AG09319 (cell line): ENCODE measurements around the gene ARHGEF10L.

Source experiments
- DNase-seq: peaks from one replicate; pipeline ENCODE4 v3.0.0-alpha.2; 2010; ENCODE audit warnings: low read depth; ENCODE audit errors: extremely low read depth
- TF ChIP-seq, protein P1 (sequence below): IDR thresholded peaks from 2 replicates; pipeline ENCODE4 v1.5.1; 2011; ENCODE audit warnings: low read depth, mild to moderate bottlenecking, inconsistent platforms, low read length, moderate library complexity

Gene ARHGEF10L

GRCh38 chr1:17588048-17588871 is 48.8 kb downstream of the ARHGEF10L start:
- DNase-seq, result no peak
- TF ChIP-seq, protein P1, sequence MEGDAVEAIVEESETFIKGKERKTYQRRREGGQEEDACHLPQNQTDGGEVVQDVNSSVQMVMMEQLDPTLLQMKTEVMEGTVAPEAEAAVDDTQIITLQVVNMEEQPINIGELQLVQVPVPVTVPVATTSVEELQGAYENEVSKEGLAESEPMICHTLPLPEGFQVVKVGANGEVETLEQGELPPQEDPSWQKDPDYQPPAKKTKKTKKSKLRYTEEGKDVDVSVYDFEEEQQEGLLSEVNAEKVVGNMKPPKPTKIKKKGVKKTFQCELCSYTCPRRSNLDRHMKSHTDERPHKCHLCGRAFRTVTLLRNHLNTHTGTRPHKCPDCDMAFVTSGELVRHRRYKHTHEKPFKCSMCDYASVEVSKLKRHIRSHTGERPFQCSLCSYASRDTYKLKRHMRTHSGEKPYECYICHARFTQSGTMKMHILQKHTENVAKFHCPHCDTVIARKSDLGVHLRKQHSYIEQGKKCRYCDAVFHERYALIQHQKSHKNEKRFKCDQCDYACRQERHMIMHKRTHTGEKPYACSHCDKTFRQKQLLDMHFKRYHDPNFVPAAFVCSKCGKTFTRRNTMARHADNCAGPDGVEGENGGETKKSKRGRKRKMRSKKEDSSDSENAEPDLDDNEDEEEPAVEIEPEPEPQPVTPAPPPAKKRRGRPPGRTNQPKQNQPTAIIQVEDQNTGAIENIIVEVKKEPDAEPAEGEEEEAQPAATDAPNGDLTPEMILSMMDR, result no peak; the same call in 1 of the 2 replicates

GRCh38 chr1:17591814-17592430 is 52.4 kb downstream of the ARHGEF10L start:
- DNase-seq, result no peak

DNA sequence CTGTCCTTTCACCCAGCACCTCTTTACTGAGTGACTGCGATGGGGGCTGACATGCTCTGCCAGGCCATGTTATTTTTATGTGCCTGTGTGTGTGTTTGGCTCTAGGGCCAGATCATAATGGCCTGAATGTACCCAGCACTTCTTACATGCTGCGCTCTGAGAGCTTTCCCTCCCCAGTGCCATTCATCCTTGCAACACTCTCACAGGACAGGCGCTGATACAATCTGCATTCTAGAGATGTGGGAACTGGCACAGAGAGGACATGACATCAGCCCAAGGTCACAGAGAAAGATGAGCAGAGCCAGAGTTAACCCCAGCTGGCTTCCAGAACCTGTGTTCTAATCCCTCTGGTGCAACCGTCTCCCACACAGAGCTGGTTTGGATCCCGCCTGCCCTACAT is 54.5 kb downstream of the ARHGEF10L start:
- TF ChIP-seq, protein P1, result no peak
- no peak for DNase-seq

More at GRCh38 chr1:17591814-17592430, 52.4 kb downstream of the ARHGEF10L start:
- TF ChIP-seq, protein P1, result no peak

DNA sequence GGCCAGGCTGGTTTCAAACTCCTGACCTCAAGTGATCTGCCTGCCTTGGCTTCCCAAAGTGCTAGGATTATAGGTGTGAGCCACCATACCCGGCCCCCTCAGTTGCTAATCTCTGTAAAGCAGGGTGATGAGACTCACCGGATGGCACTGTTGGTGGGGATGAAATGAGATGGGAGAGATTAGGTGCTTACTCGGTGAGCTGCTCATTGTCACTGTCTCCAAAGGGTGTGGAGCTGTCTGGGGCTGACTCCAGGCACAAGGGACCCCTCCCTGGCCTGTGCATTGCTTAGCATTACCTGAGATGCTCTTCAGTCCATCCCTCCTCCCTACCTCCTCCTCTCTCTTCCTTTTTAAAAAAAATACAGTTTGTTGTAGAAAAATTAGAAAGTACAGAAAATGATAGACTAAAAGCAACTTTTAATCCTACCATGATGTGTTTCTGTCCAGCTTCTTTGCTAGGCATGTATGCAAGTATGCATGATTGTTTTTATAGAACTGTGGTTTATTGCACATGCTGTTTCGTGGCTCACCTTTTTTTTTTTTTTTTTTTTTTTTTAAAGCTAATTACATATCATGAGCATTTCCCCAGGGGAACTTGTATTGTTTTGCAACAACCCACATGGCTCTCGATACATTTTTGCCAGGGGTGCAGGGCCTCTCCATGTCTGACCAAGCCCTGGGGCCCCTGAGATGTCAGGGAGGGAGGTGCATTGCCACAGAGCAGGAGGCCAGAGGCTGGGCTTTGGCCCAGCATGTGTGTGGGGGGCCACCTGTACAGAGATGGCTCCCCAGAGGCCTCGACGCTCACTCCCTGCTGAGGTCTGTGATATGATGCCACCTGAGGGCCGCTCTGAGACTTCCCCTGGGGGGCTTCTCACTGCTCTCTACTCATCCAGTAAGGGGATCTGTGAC is 55.4 kb downstream of the ARHGEF10L start:
- DNase-seq, result no peak
- TF ChIP-seq, protein P1, result no peak

GRCh38 chr1:17595602-17595925 is 56.1 kb downstream of the ARHGEF10L start:
- DNase-seq, result no peak
- TF ChIP-seq, protein P1, result no peak

DNA sequence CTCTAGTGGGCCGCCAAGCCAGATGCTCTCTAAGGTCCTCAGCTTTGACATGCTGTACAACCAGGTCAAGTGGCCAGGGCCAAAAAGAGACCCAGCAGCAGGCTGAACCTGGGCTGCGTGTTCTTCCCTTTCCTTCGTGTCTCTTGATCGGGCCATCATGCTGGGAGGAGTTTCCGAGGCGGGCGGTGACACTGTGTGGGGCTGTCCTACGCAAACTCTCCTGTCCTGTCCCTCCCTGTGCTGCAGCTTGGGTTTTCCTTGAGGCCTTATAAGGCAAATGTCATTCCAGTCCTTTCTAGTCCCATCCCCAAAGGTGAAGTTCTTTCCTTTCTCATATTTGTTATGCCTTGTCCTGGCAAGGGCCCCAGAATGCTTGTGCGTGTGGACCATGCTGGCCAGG is 56.7 kb downstream of the ARHGEF10L start:
- TF ChIP-seq, protein P1, result no peak
- DNase-seq, result no peak
